VCaP (cell line): ENCODE data around the gene SNX21.
A peak's percentile ranks its signal among the peaks of the same experiment; 100 is the strongest.

Experiments used
- H3K27ac ChIP-seq: fragments of 450-650 bp; 2 replicates; pipeline ENCODE4 v1.5.1; 2017
- CTCF ChIP-seq: fragments of 450-650 bp; conservative IDR thresholded peaks from 2 replicates; pipeline ENCODE4 v1.5.1; 2017; ENCODE audit warnings: mild to moderate bottlenecking, moderate library complexity

SNX21 gene

GRCh38 chr20:45874576-45874975 lies 41.0 kb downstream of the SNX21 start:
- no peak overlapping the region for H3K27ac ChIP-seq
- TF ChIP-seq CTCF, result no peak

- TF ChIP-seq CTCF, result no peak
- no peak overlapping the region for H3K27ac ChIP-seq
Observed at GRCh38 chr20:45878076-45878761, 44.6 kb downstream of the SNX21 start.

GRCh38 chr20:45880988-45881788 lies 47.6 kb downstream of the SNX21 start, which contains the start of gene ZSWIM1:
Gene ZSWIM1 (plus strand): TSS chr20:45881227. CDS start chr20:45882593, 1,366 bp downstream.
- H3K27ac ChIP-seq, result peak within 1 kb of the TSS; percentile 77
- no peak for TF ChIP-seq CTCF

- no peak for TF ChIP-seq CTCF
- H3K27ac ChIP-seq, result no peak overlapping the region
Observed at GRCh38 chr20:45882469-45883099, 49.0 kb downstream of the SNX21 start.

- H3K27ac ChIP-seq, result no peak overlapping the region
- TF ChIP-seq CTCF, result no peak
Observed at GRCh38 chr20:45883100-45883469, 49.5 kb downstream of the SNX21 start.

GRCh38 chr20:45886590-45887345 lies 53.2 kb downstream of the SNX21 start:
- TF ChIP-seq CTCF, result no peak
- H3K27ac ChIP-seq, result no peak overlapping the region

GRCh38 chr20:45887346-45887715 lies 53.7 kb downstream of the SNX21 start, which contains the start of gene SPATA25:
Gene SPATA25 (minus strand): TSS chr20:45887622. CDS start chr20:45887590, 32 bp downstream.
- TF ChIP-seq CTCF, result no peak
- no peak within 1 kb of the TSS for H3K27ac ChIP-seq
